ENCODE results near the gene ELOVL3.
"Not testable (repeated sequence)": the region's sequence is repeated elsewhere in the genome, so short reads cannot be mapped to it uniquely, and the experiment has no call there.

The ELOVL3 gene, protein sequence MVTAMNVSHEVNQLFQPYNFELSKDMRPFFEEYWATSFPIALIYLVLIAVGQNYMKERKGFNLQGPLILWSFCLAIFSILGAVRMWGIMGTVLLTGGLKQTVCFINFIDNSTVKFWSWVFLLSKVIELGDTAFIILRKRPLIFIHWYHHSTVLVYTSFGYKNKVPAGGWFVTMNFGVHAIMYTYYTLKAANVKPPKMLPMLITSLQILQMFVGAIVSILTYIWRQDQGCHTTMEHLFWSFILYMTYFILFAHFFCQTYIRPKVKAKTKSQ

DNA sequence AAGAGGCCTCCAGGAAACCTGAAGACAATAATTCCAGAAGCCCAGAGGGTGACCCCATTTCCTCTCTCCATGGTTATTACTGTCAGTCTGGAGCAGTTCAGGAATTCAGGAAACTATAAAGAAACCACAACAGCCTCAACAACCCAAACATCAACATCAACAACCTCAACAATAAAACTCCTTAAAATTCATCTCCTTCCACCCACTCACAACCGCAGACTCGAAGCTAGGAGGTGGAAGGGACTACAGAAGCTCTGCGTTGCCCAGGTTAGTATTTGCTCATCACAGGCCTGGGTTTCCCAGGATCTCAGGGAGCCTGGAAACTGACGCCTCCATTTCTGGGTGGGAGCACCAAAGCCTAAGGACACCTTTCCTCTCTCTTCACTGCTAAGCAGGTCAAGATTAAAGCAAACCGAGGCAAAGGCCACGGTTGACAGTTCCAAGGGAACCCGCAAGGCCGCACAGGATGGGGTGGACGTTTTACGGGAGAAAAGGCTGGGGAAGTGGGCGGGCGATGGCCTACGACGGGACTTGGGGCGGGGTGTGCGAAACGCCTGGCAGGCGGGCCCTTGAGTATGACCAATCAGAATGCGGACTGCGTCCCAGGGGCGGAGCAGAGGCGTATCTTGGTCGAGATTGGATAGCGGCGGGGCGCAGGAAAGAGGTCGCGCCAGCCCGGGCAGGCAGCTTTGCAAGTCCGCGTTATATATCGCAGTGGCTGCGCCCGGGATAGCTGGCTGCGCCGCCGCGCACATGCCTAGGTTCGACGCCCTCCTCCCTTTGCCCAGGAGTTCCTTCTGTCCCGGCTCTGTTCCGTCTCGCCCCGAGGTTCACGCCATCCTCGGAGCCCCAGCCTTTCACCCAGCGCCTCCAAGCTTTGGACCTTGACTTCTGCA lies at the start of gene ELOVL3:
Gene ELOVL3, plus strand, starts transcription at position 654 of the 896 bp plus-strand sequence. CDS start 250 bp downstream, outside the sequence.
- peak; percentile 91 for DNase-seq

- DNase-seq: no peak
Observed at GRCh38 chr10:102184606-102185005, 41.5 kb upstream of the ELOVL3 start.

GRCh38 chr10:102185272-102185671 lies 40.8 kb upstream of the ELOVL3 start:
- DNase-seq: no peak

GRCh38 chr10:102185811-102186527 lies 40.1 kb upstream of the ELOVL3 start:
- no peak for DNase-seq

DNA sequence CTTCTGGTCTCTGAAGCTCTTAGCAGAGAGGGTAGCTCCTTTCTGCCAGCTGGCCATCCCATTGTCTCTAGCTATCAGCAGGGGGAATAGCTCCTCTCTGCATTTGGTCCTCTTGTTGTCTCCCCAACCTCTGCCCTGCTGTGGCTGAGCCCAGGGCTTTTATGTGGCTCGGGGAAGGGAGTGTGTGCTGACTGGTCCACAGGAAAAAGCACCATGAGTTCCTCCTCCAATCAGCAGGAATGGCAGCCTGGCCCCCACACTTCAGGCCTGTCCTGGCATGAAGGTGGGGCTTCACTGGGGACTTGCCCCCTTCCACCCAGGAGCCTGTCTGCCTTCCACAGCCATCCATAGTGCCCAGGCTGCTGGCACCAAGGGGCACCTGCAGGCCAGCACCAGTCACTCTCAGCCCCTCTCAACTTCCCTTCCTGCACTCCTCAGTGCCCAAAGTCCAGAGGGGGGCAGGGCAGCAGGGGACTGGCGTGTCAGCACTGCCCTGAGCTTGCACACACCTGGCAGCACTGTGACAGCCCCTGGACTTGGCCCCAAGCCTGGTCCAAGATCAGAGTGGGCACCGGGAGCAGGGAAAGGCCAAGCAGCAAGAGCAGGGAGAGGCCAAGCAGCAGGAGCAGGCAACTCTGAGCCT lies 37.7 kb upstream of the ELOVL3 start:
- DNase-seq: no peak

DNA sequence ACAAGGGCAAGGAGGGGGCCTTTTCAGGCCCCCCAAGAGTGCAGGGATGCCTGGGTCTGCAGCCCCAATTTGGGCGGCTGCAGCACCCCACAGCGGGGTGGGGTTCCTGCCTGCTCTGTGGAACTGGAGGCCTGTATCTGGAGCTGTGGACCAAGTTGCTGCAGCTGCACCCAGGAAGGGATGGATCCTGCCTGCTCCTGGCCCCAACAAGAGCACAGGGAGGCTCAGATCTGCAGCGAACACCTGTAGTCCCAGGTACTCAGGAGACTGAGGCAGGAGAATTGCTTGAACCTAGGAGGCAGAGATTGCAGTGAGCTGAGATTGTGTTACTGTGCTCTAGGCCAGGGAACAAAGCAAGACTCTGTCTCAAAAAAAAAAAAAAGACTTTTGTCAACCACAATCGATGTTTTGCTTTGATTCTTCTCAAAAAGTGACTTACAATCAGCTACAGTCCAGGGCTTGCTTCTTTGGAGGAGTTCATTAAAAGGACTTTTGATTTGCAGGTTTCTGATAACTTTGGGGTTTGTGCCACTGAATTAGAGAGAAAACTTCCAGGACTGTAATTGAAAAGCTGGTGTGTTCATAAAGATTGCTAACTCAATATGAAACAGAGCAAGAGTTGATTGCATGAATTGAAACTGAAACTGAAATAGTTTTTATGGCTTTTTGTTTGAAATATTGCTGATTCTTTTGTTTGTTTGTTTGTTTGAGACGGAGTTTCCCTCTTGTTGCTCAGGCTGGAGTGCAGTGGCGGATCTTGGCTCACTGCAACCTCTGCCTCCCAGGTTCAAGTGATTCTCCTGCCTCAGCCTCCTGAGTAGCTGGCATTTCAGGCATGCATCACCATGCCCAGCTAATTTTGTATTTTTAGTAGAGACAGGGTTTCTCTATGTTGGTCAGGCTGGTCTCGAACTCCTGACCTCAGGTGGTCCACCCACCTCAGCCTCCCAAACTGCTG lies 36.9 kb upstream of the ELOVL3 start:
- DNase-seq: not testable (repeated sequence)

DNA sequence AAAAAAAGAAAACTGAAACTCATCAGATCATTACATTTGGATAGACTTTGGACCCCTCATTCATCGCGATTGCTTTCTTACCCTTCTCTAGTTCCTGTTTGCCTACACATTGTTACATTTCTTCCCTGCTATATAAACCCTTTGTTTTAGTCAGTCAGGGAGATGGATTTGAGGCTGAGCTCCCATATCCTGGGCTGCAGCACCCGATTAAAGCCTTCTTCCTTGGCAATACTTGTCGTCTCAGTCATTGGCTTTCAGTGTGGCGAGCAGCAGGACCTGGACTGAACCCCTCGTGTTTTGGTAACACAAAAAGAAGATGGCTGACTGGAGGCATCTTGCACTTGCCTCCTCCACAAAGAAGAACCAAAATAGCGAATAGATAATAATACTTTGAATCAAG lies 34.1 kb upstream of the ELOVL3 start:
- no peak for DNase-seq

DNA sequence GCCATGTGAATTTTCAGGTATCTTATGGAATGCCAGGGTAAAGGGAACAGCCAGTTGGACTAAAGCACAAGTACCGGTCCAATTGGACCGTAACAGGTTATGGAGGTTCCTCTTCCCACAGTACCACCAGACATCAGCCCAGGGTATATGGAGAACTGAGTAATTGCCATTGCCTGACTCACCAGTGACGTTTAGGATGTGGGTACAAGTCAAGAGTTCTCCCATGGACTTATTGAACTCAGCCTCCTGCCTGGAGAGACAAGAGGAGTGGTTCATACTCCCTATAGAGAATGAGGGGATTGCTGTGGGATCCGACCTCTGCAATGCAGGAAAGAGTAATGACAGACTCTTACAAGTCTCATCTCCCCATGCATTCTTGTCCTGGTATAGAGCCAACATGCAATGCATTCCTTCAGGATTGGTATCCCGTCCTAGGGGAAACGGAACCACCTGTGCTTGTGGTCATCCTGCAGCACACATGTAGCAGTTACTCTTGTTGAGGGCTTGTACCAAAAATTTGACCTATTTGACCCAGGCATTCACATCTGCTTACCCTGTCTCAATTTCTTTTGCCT lies 30.7 kb upstream of the ELOVL3 start:
- DNase-seq: no peak

GRCh38 chr10:102196893-102197292 lies 29.2 kb upstream of the ELOVL3 start:
- DNase-seq: no peak

DNA sequence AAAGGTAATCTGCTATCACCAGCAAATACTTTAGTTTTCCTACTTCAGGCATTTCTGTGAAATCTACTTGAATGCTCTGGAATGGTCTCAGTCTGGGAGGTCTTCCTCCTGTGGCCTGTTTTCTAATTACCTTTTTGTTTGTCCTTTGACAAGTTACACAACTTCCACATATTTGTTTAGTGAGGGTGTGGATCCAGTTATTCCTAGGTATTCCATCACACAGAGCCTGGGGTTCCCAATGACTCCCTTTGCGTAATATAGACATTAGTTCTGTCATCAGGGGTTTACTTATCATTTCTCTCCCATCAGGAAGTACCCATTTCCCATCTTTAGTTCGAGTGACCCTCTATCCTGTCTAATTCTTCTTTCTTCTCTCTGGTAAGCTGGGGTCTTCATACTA lies 28.1 kb upstream of the ELOVL3 start:
- no peak for DNase-seq

DNA sequence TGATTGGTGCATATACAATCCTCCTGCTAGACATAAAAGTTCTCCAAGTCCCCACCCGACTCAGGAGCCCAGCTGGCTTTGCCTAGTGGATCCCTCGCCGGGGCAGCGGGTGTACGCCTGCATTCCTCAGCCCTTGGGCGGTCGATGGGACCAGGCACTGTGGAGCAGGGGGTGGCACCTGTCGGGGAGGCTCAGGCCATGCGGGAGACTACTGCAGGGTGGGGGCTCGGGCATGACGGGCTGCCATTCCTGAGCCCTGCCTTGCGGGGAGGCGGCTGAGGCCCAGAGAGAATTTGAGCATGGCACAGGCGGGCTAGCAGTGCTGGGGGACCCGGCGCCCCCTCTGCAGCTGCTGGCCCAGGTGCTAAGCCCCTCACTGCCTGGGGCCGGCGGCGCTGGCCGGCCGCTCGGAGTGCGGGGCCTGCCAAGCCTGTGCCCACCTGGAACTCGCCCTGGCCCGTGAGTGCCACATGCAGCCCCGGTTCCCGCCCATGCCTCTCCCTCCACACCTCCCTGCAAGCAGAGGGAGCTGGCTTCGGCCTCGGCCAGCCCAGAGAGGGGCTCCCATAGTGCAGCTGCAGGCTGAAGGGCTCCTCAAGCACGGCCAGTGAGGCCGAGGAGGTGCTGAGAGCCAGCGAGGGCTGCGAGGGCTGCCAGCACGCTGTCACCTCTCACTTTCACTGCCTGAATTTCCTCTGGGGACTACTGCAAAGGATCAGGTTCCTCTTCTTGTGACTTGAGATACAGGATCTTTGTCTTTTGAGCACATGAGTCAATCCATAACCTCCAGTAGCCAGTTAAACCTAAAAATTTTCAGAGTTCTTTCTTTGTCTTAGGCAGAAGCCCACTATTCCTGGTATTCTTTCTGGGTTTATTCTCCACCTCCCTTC lies 25.1 kb upstream of the ELOVL3 start:
- no peak for DNase-seq

- DNase-seq: no peak
Observed at GRCh38 chr10:102202386-102202785, 23.7 kb upstream of the ELOVL3 start.

DNA sequence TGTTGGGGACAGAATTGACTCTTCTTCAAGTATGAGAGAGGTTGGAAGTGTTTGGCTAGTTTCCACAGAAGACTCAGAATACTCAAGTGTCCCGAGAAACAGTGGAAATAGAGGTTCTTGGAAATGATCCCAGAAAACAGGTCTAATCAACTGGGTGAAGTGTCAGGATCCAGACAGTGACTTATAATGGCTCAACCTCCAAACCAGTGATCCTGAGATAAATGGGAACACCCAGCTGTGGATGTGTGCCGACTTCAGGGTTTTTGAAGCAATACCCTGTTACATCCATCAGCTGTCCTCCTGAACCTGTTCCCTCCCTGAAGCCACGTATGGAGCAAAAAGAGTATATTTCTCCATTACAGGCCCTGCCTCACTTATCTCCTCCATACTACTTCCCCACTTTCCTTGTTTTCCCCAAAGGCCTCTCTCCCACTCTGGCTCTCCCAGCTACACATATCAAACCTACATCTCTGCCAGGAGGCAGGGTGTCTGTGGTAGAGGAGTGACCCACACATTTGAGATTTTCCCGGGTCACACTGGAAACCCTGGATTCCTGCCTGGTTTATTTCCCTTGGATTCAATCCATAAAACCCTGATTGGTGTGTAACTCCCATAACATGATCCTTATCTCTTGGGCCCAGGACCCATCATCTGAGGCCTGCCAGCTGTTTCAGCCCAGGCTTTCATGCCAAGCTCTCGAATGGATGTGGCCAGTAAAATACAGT lies 17.6 kb upstream of the ELOVL3 start:
- no peak for DNase-seq

- no peak for DNase-seq
Observed at GRCh38 chr10:102211615-102212299, 14.3 kb upstream of the ELOVL3 start.

DNA sequence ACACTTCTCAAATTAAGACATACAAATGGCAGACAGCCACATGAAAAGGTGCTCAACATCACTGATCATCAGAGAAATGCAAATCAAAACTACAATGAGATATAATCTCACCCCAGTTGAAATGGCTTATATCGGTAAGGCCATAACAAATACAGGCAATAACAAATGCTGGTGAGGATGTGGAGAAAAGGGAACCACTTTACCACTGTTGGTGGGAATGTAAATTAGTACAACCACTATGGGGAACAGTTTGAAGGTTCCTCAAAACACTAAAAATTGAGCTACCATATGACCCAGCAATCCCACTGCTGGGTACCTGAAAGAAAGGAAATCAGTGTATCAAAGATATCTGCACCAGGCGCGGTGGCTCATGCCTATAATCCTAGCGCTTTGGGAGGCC lies 12.5 kb upstream of the ELOVL3 start:
- not testable (repeated sequence) for DNase-seq

DNA sequence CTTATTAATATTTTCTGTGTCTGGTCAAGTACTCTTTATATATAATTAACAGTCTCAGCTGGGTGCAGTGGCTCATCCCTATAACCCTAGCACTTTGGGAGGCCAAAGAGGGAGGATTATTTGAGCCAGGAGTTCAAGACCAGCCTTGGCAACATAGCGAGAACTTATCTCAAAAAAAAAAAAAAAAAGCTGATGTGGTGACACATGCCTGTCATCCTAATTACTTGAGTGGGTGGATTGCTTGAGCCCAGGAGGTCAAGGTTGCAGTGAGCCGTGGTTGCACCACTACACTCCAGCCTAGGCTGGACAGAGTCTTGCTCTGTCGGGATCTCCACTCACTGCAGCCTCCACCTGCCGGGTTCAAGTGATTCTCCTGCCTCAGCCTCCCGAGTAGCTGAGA lies 6.7 kb upstream of the ELOVL3 start:
- DNase-seq: no peak

- no peak for DNase-seq
Observed at GRCh38 chr10:102220612-102221011, 5.5 kb upstream of the ELOVL3 start.

DNA sequence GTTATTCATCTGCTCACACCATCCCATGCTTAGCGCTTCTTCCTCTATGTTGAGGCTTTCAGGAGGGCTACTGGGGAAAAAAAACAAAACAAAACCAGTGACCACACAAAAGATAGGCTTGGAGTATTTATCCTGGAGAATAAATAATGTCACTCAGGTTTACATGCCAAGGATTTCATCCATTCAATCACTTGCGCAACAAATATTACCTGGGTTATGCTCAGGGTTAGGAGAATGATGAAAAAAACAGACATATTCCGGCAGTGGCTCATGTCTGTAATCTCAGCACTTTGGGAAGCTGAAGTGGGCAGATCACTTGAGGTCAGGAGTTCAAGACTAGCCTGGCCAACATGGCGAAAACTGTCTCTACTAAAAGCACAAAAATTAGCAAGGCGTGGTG lies 3.3 kb upstream of the ELOVL3 start:
- no peak for DNase-seq

DNA sequence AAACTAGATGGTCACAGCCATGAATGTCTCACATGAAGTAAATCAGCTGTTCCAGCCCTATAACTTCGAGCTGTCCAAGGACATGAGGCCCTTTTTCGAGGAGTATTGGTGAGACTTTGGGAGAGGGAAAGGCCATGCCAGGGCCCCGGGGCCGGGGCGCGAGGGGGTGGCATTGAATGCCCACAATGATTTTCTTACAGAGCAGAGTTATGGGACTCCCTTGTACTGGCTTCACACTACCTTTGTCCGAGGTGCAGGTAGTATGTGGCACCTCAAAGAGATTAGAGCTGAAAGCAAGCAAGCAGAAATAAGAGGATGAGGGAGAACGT lies 407 bp downstream of the ELOVL3 start:
- DNase-seq: no peak
